ENCODE results near the gene C10orf143. TPM values are rescaled to one million over a fixed set of nuclear protein-coding genes. Genes with fewer than 3 reads are reported as not detected.
A peak's percentile ranks its signal among the peaks of the same experiment; 100 is the strongest.

Gene C10orf143
- total RNA-seq, 1 donor from 2014 or later, result 3.4 TPM

DNA sequence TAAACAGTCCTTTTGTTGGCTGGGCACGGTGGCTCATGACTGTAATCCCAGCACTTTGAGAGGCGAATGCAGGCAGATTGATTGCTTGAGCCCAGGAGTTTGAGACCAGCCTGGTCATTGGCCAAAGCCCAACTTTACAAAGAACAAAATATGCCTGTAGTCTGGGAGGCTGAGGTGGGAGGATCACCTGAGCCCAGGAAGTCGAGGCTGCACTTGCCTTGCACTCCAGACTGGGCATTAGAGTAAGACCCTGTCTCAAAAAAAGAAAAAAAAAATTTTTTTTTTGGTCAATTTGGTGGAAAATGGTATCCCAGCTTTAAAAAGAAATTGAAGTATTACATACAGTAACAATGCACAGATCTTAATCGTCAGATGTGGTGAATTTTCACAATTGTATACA lies 30.4 kb upstream of the C10orf143 start:
- H3K4me3 ChIP-seq, result no peak overlapping the region
- intact Hi-C loops (cut with DNase I), result no loop called here
- DNase-seq (no peak), ATAC-seq (no peak)
- no peaks in the 10 kb centered on the region for H3K27me3 ChIP-seq
- H3K36me3 ChIP-seq, result peaks cover 5% of the 10 kb centered on the region
- H3K27ac ChIP-seq, result no peak overlapping the region
- TF ChIP-seq, protein P1, sequence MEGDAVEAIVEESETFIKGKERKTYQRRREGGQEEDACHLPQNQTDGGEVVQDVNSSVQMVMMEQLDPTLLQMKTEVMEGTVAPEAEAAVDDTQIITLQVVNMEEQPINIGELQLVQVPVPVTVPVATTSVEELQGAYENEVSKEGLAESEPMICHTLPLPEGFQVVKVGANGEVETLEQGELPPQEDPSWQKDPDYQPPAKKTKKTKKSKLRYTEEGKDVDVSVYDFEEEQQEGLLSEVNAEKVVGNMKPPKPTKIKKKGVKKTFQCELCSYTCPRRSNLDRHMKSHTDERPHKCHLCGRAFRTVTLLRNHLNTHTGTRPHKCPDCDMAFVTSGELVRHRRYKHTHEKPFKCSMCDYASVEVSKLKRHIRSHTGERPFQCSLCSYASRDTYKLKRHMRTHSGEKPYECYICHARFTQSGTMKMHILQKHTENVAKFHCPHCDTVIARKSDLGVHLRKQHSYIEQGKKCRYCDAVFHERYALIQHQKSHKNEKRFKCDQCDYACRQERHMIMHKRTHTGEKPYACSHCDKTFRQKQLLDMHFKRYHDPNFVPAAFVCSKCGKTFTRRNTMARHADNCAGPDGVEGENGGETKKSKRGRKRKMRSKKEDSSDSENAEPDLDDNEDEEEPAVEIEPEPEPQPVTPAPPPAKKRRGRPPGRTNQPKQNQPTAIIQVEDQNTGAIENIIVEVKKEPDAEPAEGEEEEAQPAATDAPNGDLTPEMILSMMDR (IDR thresholded peaks at IDR 0.05), result no peak
- no peaks in the 10 kb centered on the region for H3K9me3 ChIP-seq
- peaks cover 27% of the 10 kb centered on the region for H3K4me1 ChIP-seq

DNA sequence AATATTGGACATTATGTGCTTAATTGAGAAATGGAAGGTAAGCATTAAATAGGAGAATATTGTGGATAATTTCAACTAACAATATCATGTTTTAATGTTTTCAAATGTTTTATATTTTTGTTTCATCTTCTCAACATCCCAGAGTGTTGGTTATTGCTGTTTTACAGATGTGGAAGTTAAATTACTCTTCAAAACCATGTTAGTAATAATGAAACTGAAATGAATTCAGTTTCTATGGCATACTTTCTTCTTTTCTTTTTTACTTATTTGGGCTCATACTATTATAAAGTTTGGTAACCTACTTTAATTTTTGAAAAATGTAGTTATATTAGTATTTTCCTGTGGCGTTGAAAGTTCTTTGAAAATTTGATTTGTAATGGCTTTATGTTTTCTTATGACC lies 29.8 kb upstream of the C10orf143 start:
- H3K4me1 ChIP-seq, result peaks cover 27% of the 10 kb centered on the region
- TF ChIP-seq, protein P1 (IDR thresholded peaks at IDR 0.05), result no peak
- no peak for ATAC-seq
- H3K27ac ChIP-seq, result no peak overlapping the region
- H3K27me3 ChIP-seq, result no peaks in the 10 kb centered on the region
- no peak overlapping the region for H3K4me3 ChIP-seq
- intact Hi-C loops (cut with DNase I), result no loop called here
- H3K9me3 ChIP-seq, result no peaks in the 10 kb centered on the region
- no peaks in the 10 kb centered on the region for H3K36me3 ChIP-seq
- no peak for DNase-seq

DNA sequence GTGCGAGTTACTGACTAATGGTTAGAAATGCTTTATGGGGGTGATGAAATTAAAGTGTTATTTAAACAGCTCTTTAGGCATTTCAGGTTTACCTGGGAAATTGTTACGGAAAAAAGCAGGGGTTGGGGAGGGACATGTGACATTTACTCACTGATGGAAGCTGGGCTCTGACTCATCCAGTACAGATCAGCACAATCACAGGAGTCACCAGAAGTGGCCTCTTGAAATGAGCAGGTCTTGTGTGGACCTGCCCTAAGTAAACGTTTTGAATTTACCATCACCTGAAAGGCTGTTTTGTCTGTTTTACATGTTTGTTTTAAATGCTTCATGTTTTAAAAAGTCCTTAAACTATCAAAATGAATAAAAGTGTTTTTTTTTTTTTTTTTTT lies 27.8 kb upstream of the C10orf143 start:
- ATAC-seq (peak; percentile 75), DNase-seq (no peak)
- H3K36me3 ChIP-seq, result no peaks in the 10 kb centered on the region
- no peaks in the 10 kb centered on the region for H3K9me3 ChIP-seq
- no peak overlapping the region for H3K4me3 ChIP-seq
- no peak overlapping the region for H3K27ac ChIP-seq
- TF ChIP-seq, protein P1 (IDR thresholded peaks at IDR 0.05), result no peak
- no peaks in the 10 kb centered on the region for H3K27me3 ChIP-seq
- intact Hi-C loops (cut with DNase I), result no loop called here
- H3K4me1 ChIP-seq, result peaks cover 27% of the 10 kb centered on the region

DNA sequence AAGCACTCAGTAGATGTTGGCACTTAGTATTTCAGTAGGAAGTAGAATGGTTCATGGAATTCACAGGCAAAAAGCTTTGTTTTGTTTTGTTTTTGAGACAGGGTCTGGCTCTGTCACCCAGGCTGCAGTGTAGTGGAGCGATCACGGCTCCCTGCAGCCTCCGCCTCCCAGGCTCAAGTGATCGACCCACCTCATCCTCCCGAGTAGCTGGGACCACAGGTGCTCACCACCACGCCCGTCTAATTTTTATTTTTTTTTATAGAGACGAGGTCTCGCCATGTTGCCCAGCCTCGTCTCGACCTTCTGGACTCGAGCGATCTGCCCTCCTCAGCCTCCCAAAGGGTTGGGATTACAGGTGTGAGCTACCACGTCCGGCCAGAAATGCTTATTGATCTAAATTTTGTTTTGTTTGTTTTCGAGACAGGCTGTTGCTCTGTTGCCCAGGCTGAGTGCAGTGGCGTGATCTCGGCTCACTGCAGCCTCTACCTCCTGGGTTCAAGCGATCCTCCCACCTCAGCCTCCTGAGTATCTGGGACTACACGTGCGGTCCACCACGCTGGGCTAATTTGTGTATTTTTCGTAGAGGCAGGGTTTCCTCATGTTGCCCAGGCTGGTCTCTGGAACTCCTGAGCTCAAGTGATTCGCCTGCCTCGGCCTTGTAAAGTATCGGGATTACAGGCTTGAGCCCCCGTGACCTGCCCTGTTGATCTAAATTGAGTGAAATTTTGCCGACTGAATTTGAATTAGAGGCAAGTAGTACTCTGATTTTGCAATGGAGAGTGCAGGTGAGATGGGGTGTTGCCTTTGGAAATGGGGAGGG lies 27.2 kb upstream of the C10orf143 start:
- TF ChIP-seq, protein P1 (IDR thresholded peaks at IDR 0.05), result no peak
- no peak for DNase-seq
- peaks cover 27% of the 10 kb centered on the region for H3K4me1 ChIP-seq
- H3K9me3 ChIP-seq, result no peaks in the 10 kb centered on the region
- H3K27ac ChIP-seq, result peak overlapping the region; percentile 85
- H3K36me3 ChIP-seq, result no peaks in the 10 kb centered on the region
- no peak for ATAC-seq
- peak overlapping the region; percentile 71 for H3K4me3 ChIP-seq
- intact Hi-C loops (cut with DNase I), result no loop called here
- H3K27me3 ChIP-seq, result no peaks in the 10 kb centered on the region

DNA sequence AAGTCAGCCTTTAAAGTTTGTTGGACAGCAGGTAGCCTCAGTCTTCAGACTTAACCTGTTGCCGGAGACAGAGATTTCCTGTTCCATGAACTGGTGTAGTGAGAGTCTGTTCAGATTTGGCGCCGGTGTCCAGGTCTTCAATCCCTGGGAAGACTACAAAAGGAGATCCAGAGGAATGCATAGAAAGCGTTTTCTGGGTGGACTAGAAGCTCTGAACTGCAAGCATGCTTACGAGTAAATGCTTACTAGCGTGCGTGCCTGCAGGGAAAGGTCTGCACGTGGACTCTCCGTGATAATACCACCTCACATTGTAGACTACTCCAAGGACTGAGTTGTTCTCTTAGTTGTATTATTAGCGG lies 26.4 kb upstream of the C10orf143 start:
- Histone ChIP-seq H3K9me3 (no peaks in the 10 kb centered on the region), H3K4me3 (peak overlapping the region; percentile 71), H3K27me3 (no peaks in the 10 kb centered on the region), H3K36me3 (no peaks in the 10 kb centered on the region), H3K27ac (peak overlapping the region; percentile 85), H3K4me1 (peaks cover 27% of the 10 kb centered on the region)
- no peak for ATAC-seq
- TF ChIP-seq, protein P1 (IDR thresholded peaks at IDR 0.05), result no peak
- intact Hi-C loops (cut with DNase I), result no loop called here
- no peak for DNase-seq
